ENCODE data around the gene PLXNA4. TPM values are rescaled to one million over a fixed set of nuclear protein-coding genes. Genes with fewer than 3 reads are reported as not detected.

The PLXNA4 gene
- total and polyA plus RNA-seq, 4 donors: 0.04 to 1.1 (median 0.41) TPM

- no peak overlapping the region for H3K27ac ChIP-seq (ENCODE audit: low read depth in 1 of 2, low read length in 2 of 2)
- TF ChIP-seq GABPA (IDR thresholded peaks at IDR 0.05 in 1 of 2, conservative IDR thresholded peaks at IDR 0.05 in 1 of 2) (no peak), TAF1 (conservative IDR thresholded peaks at IDR 0.05) (no peak), SP1 (IDR thresholded peaks at IDR 0.05) (no peak), FOXA2 (IDR thresholded peaks at IDR 0.05) (no peak), ZBTB33 (IDR thresholded peaks at IDR 0.05) (no peak)
- no peak overlapping the region for H3K9ac ChIP-seq (ENCODE audit: low read depth in 1 of 2, low read length in 2 of 2)
- no peaks in the 10 kb centered on the region for H3K36me3 ChIP-seq (ENCODE audit: control insufficient read depth in 4 of 4, insufficient read depth in 3 of 4, low read depth in 1 of 4, low read length in 3 of 4)
- H3K27me3 ChIP-seq (ENCODE audit: control insufficient read depth in 4 of 4, insufficient read depth in 4 of 4, low read length in 3 of 4): no peaks in the 10 kb centered on the region
- H3K9me3 ChIP-seq (ENCODE audit: control insufficient read depth in 4 of 4, low read length in 3 of 4): no peaks in the 10 kb centered on the region
- H3K4me1 ChIP-seq (ENCODE audit: control insufficient read depth in 4 of 4, insufficient read depth in 4 of 4, low read length in 3 of 4): no peaks in the 10 kb centered on the region
- 81% methylated on average over 4 of the region's 4 CpGs for WGBS
- no peak for DNase-seq (ENCODE audit: low spot score)
- H3K4me3 ChIP-seq (ENCODE audit: low read depth in 1 of 3, low read length in 3 of 3): no peak overlapping the region
These were observed 110.8 kb downstream of the PLXNA4 start for GRCh38 chr7:132465516-132465915.

GRCh38 chr7:132464740-132465139 lies 111.5 kb downstream of the PLXNA4 start:
- no peaks in the 10 kb centered on the region for H3K4me1 ChIP-seq (ENCODE audit: control insufficient read depth in 4 of 4, insufficient read depth in 4 of 4, low read length in 3 of 4)
- no peaks in the 10 kb centered on the region for H3K36me3 ChIP-seq (ENCODE audit: control insufficient read depth in 4 of 4, insufficient read depth in 3 of 4, low read depth in 1 of 4, low read length in 3 of 4)
- WGBS: 78% methylated on average over 4 of the region's 4 CpGs
- DNase-seq (ENCODE audit: low spot score): no peak
- no peaks in the 10 kb centered on the region for H3K27me3 ChIP-seq (ENCODE audit: control insufficient read depth in 4 of 4, insufficient read depth in 4 of 4, low read length in 3 of 4)
- no peak for TF ChIP-seq HNF4G (IDR thresholded peaks at IDR 0.05)
- TF ChIP-seq FOXA1 (IDR thresholded peaks at IDR 0.05): no peak
- TF ChIP-seq MAX (IDR thresholded peaks at IDR 0.05): no peak
- no peak for TF ChIP-seq ZBTB33 (IDR thresholded peaks at IDR 0.05)
- TF ChIP-seq EGR1 (IDR thresholded peaks at IDR 0.05; ENCODE audit: low read depth in 2 of 2): no peak
- TF ChIP-seq HNF4A (conservative IDR thresholded peaks at IDR 0.05): no peak
- no peak for TF ChIP-seq FOXA2 (IDR thresholded peaks at IDR 0.05)
- no peak for TF ChIP-seq NR2F2 (IDR thresholded peaks at IDR 0.05)
- TF ChIP-seq YY1 (IDR thresholded peaks at IDR 0.05): no peak
- TF ChIP-seq RAD21 (IDR thresholded peaks at IDR 0.05): no peak
- no peak for TF ChIP-seq GABPA (IDR thresholded peaks at IDR 0.05 in 1 of 2, conservative IDR thresholded peaks at IDR 0.05 in 1 of 2)
- H3K9ac ChIP-seq (ENCODE audit: low read depth in 1 of 2, low read length in 2 of 2): no peak overlapping the region
- no peak overlapping the region for H3K27ac ChIP-seq (ENCODE audit: low read depth in 1 of 2, low read length in 2 of 2)
- no peaks in the 10 kb centered on the region for H3K9me3 ChIP-seq (ENCODE audit: control insufficient read depth in 4 of 4, low read length in 3 of 4)
- H3K4me3 ChIP-seq (ENCODE audit: low read depth in 1 of 3, low read length in 3 of 3): no peak overlapping the region

- Histone ChIP-seq H3K27me3 (ENCODE audit: control insufficient read depth in 4 of 4, insufficient read depth in 4 of 4, low read length in 3 of 4) (no peaks in the 10 kb centered on the region), H3K9me3 (ENCODE audit: control insufficient read depth in 4 of 4, low read length in 3 of 4) (no peaks in the 10 kb centered on the region), H3K4me1 (ENCODE audit: control insufficient read depth in 4 of 4, insufficient read depth in 4 of 4, low read length in 3 of 4) (no peaks in the 10 kb centered on the region), H3K9ac (ENCODE audit: low read depth in 1 of 2, low read length in 2 of 2) (no peak overlapping the region), H3K36me3 (ENCODE audit: control insufficient read depth in 4 of 4, insufficient read depth in 3 of 4, low read depth in 1 of 4, low read length in 3 of 4) (no peaks in the 10 kb centered on the region), H3K4me3 (ENCODE audit: low read depth in 1 of 3, low read length in 3 of 3) (no peak overlapping the region), H3K27ac (ENCODE audit: low read depth in 1 of 2, low read length in 2 of 2) (no peak overlapping the region)
- TF ChIP-seq GABPA (IDR thresholded peaks at IDR 0.05 in 1 of 2, conservative IDR thresholded peaks at IDR 0.05 in 1 of 2): no peak
- no peak for TF ChIP-seq YY1 (IDR thresholded peaks at IDR 0.05)
- TF ChIP-seq TAF1 (conservative IDR thresholded peaks at IDR 0.05): no peak
- TF ChIP-seq HNF4G (IDR thresholded peaks at IDR 0.05): no peak
- no peak for TF ChIP-seq JUND (IDR thresholded peaks at IDR 0.05)
- no peak for TF ChIP-seq HNF4A (conservative IDR thresholded peaks at IDR 0.05)
- no peak for TF ChIP-seq FOXA1 (IDR thresholded peaks at IDR 0.05)
- TF ChIP-seq RXRA (IDR thresholded peaks at IDR 0.05): no peak
- TF ChIP-seq ZBTB33 (IDR thresholded peaks at IDR 0.05): no peak
- TF ChIP-seq MAX (IDR thresholded peaks at IDR 0.05): no peak
- DNase-seq (ENCODE audit: low spot score): no peak
- WGBS: 86% methylated on average over 2 of the region's 2 CpGs
These were observed 112.3 kb downstream of the PLXNA4 start for GRCh38 chr7:132463922-132464321.
